ENCODE measurements around the gene CPLX1. TPM values are rescaled to one million over a fixed set of nuclear protein-coding genes. Genes with fewer than 3 reads are reported as not detected.
"Not testable (repeated sequence)": the region's sequence is repeated elsewhere in the genome, so short reads cannot be mapped to it uniquely, and the experiment has no call there.

Gene CPLX1
- polyA plus RNA-seq, 1 donor, result 1.7 TPM

GRCh38 chr4:777520-778262 is 48.2 kb downstream of the CPLX1 start:
- DNase-seq, result no peak

- DNase-seq, result no peak
These were observed 49.0 kb downstream of the CPLX1 start for GRCh38 chr4:776743-777441.

- DNase-seq, result not testable (repeated sequence)
These were observed 50.4 kb downstream of the CPLX1 start for GRCh38 chr4:775485-775884.

- not testable (repeated sequence) for DNase-seq
These were observed 51.4 kb downstream of the CPLX1 start for GRCh38 chr4:774419-775092.

GRCh38 chr4:773214-773613 is 52.7 kb downstream of the CPLX1 start:
- no peak for DNase-seq

- no peak for DNase-seq
These were observed 53.2 kb downstream of the CPLX1 start for GRCh38 chr4:772776-773175.

GRCh38 chr4:772118-772517 is 53.8 kb downstream of the CPLX1 start:
- no peak for DNase-seq

- DNase-seq, result no peak
These were observed 54.5 kb downstream of the CPLX1 start for GRCh38 chr4:771464-771863.

- DNase-seq, result no peak
These were observed 55.9 kb downstream of the CPLX1 start for GRCh38 chr4:770022-770421.

GRCh38 chr4:769511-769910 is 56.4 kb downstream of the CPLX1 start:
- DNase-seq, result no peak

GRCh38 chr4:768995-769394 is 56.9 kb downstream of the CPLX1 start:
- no peak for DNase-seq

- DNase-seq, result no peak
These were observed 57.9 kb downstream of the CPLX1 start for GRCh38 chr4:768076-768475.

GRCh38 chr4:766559-767283 is 59.2 kb downstream of the CPLX1 start:
- DNase-seq, result no peak

- no peak for DNase-seq
These were observed 59.8 kb downstream of the CPLX1 start for GRCh38 chr4:766152-766515.

- no peak for DNase-seq
These were observed 61.3 kb downstream of the CPLX1 start for GRCh38 chr4:764405-765169.

GRCh38 chr4:763922-764321 is 62.0 kb downstream of the CPLX1 start:
- DNase-seq, result no peak

- DNase-seq, result no peak
These were observed 62.6 kb downstream of the CPLX1 start for GRCh38 chr4:763191-763810.

GRCh38 chr4:762211-763190 is 63.4 kb downstream of the CPLX1 start:
- no peak for DNase-seq

GRCh38 chr4:761739-762138 is 64.2 kb downstream of the CPLX1 start:
- DNase-seq, result no peak

- DNase-seq, result no peak
These were observed 64.8 kb downstream of the CPLX1 start for GRCh38 chr4:761086-761485.
